Measurements from ENCODE around the gene PRDM16.

DNA sequence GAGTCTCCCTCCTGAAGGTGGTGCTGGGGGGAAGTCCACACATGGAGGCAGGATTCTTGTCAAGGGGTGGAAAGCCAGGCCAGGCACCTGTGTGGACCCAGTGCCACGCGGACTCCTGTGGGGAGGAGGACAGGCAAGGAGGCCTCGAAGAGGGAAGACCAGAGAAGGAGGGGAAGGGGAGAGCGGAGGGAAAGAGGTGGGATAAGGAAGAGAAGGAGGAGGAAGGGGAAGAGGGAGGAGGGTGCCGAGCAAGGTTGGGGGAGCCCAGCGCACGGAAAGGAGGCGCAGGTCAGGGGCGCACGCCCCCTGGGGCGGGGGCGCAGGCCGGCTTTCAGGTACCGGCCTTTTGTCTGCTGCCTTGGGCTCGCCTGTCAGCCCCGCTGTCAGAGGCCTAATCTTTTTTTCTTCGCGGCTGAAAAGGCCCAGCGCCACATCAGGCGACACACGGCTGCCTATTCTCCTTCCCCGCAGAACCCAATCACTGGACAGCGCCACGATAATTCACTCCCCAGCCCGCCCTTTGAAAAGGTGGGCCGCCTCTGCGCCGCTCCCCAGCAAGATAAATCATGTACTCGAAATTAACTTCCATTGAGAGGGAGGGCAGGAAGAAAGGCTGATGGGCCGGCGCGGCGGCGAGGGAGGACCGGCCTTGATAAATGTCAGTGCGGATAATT is 42.5 kb downstream of the PRDM16 start:
- TF ChIP-seq, protein P1, sequence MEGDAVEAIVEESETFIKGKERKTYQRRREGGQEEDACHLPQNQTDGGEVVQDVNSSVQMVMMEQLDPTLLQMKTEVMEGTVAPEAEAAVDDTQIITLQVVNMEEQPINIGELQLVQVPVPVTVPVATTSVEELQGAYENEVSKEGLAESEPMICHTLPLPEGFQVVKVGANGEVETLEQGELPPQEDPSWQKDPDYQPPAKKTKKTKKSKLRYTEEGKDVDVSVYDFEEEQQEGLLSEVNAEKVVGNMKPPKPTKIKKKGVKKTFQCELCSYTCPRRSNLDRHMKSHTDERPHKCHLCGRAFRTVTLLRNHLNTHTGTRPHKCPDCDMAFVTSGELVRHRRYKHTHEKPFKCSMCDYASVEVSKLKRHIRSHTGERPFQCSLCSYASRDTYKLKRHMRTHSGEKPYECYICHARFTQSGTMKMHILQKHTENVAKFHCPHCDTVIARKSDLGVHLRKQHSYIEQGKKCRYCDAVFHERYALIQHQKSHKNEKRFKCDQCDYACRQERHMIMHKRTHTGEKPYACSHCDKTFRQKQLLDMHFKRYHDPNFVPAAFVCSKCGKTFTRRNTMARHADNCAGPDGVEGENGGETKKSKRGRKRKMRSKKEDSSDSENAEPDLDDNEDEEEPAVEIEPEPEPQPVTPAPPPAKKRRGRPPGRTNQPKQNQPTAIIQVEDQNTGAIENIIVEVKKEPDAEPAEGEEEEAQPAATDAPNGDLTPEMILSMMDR (IDR thresholded peaks at IDR 0.05) = no peak
- no peak for TF ChIP-seq POLR2A (IDR thresholded peaks at IDR 0.05)
